ENCODE data around the gene IL5RA. TPM values are rescaled to one million over a fixed set of nuclear protein-coding genes. Genes with fewer than 3 reads are reported as not detected.

The IL5RA gene
- total RNA-seq, 1 experiment from 2014 or later, result not detected

DNA sequence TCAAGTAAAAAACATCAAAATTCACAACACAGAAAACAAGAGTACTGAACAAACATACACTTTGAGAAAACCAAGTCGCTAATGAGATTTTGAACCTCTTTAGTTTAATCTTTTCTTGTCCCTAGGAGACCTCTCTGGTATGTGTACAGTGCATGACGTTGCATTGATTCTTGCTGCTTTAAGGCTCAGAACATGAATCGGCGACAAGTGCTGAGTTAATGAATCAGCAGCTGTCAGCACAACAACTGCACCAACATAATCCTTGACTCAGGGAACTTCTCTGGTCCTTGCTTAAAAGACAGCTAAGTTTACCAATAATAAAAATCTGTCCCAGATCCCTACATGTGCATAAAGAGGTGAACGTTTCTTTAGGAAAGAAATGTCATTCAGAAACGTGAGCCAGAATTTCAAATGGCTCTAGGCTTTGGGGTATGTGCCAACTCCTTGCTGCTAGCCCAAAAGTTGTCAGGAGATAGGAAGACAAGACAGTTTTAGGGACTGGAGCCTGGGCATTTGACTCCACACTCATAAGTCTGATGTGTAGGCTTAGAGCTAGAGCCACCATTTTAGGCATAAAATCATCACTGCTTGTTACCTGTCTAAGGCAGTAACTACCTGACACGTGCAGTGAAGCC is 86.9 kb downstream of the IL5RA start:
- CTCF ChIA-PET, result no interaction called here
- ATAC-seq, result no peak

GRCh38 chr3:3020209-3020608 is 90.0 kb downstream of the IL5RA start:
- intact Hi-C loops (cut with micrococcal nuclease), result no loop called here
- H3K36me3 ChIP-seq (ENCODE audit: control insufficient read depth in 1 of 2, insufficient read depth in 2 of 2, low read length in 2 of 2), result no peaks in the 10 kb centered on the region
- ATAC-seq, result no peak
- TF ChIP-seq SP1 (IDR thresholded peaks at IDR 0.05; ENCODE audit: low read depth), result no peak
- no peak for TF ChIP-seq ATF3 (IDR thresholded peaks at IDR 0.05)
- TF ChIP-seq EGR1 (IDR thresholded peaks at IDR 0.05; ENCODE audit: low read depth), result no peak
- TF ChIP-seq CBX3 (IDR thresholded peaks at IDR 0.05; ENCODE audit: low read depth), result no peak
- no peak for TF ChIP-seq RAD21 (IDR thresholded peaks at IDR 0.05; ENCODE audit: low read depth)
- no peak for TF ChIP-seq ELF1 (IDR thresholded peaks at IDR 0.05; ENCODE audit: borderline replicate concordance, low read depth)
- no peak for TF ChIP-seq EZH2phosphoT487 (IDR thresholded peaks at IDR 0.05; ENCODE audit: borderline replicate concordance)
- no peak for TF ChIP-seq POLR2A (IDR thresholded peaks at IDR 0.05; ENCODE audit: borderline replicate concordance, extremely low read depth, insufficient read depth, insufficient read length)
- TF ChIP-seq MAX (IDR thresholded peaks at IDR 0.05), result no peak
- no peak for TF ChIP-seq YY1 (IDR thresholded peaks at IDR 0.05; ENCODE audit: extremely low read depth, insufficient replicate concordance, low read depth, low read length)
- TF ChIP-seq ZBTB33 (IDR thresholded peaks at IDR 0.05; ENCODE audit: extremely low read depth, insufficient replicate concordance, low read length), result no peak

More for the DNA sequence above, 86.9 kb downstream of the IL5RA start:
- Histone ChIP-seq H3K9me3 (ENCODE audit: control insufficient read depth in 1 of 2, insufficient read depth in 1 of 2, low read depth in 1 of 2, low read length in 2 of 2) (no peaks in the 10 kb centered on the region), H4K20me1 (ENCODE audit: insufficient read depth) (no peaks in the 10 kb centered on the region; the same call in 1 of the 2 replicates), H3K9me2 (ENCODE audit: insufficient read depth) (no peaks in the 10 kb centered on the region), H3K4me3 (replicated peaks in 1 of 2; ENCODE audit: low read depth in 1 of 2, low read length in 2 of 2) (no peak overlapping the region), H3K4me1 (ENCODE audit: control insufficient read depth in 1 of 2, insufficient read depth in 2 of 2, low read length in 2 of 2) (no peaks in the 10 kb centered on the region), H3K79me2 (ENCODE audit: insufficient read depth, low read length) (no peaks in the 10 kb centered on the region), H3K9ac (ENCODE audit: low read length) (no peak overlapping the region), H3K36me3 (ENCODE audit: control insufficient read depth in 1 of 2, insufficient read depth in 2 of 2, low read length in 2 of 2) (no peaks in the 10 kb centered on the region), H3K27me3 (ENCODE audit: insufficient read depth, low read length) (peaks cover 19% of the 10 kb centered on the region), H2AFZ (ENCODE audit: low read depth, low read length, poor library complexity, severe bottlenecking) (no peak overlapping the region), H3K27ac (ENCODE audit: low read depth, low read length) (no peak overlapping the region), H3K4me2 (ENCODE audit: low read length) (no peak overlapping the region)
- ChIA-PET RAD21 (ENCODE audit: low non-redundant PET in 1 of 2, low total read pairs in 2 of 2, uncharacterized antibody in 2 of 2, unreplicated experiment in 2 of 2) (no interaction called here), POLR2A (no interaction called here)
- DNase-seq (ENCODE audit: low read depth, low spot score), result no peak
- no TSS peak for BruUV-seq (replicated peaks)
- TF ChIP-seq CEBPB (IDR thresholded peaks at IDR 0.05; ENCODE audit: low read depth) (no peak), ZBTB33 (IDR thresholded peaks at IDR 0.05; ENCODE audit: extremely low read depth, insufficient replicate concordance, low read length) (no peak), TCF7L2 (IDR thresholded peaks at IDR 0.05; ENCODE audit: borderline replicate concordance, extremely low read depth, insufficient read depth, insufficient read length) (no peak), POLR2AphosphoS5 (IDR thresholded peaks at IDR 0.05; ENCODE audit: low read depth, low read length) (no peak), EZH2phosphoT487 (IDR thresholded peaks at IDR 0.05; ENCODE audit: borderline replicate concordance) (no peak)
- intact Hi-C loops (cut with micrococcal nuclease), result no loop called here

More at GRCh38 chr3:3020209-3020608, 90.0 kb downstream of the IL5RA start:
- no peak overlapping the region for H3K27ac ChIP-seq (ENCODE audit: low read depth, low read length)
- ChIA-PET CTCF (no interaction called here), RAD21 (ENCODE audit: low non-redundant PET in 1 of 2, low total read pairs in 2 of 2, uncharacterized antibody in 2 of 2, unreplicated experiment in 2 of 2) (no interaction called here), POLR2A (no interaction called here)
- H3K79me2 ChIP-seq (ENCODE audit: insufficient read depth, low read length), result no peaks in the 10 kb centered on the region
- no peaks in the 10 kb centered on the region for H3K9me3 ChIP-seq (ENCODE audit: control insufficient read depth in 1 of 2, insufficient read depth in 1 of 2, low read depth in 1 of 2, low read length in 2 of 2)
- no TSS peak for BruUV-seq (replicated peaks)
- H4K20me1 ChIP-seq (ENCODE audit: insufficient read depth), result no peaks in the 10 kb centered on the region; the same call in 1 of the 2 replicates
- no peak overlapping the region for H3K4me3 ChIP-seq (replicated peaks in 1 of 2; ENCODE audit: low read depth in 1 of 2, low read length in 2 of 2)
- H3K27me3 ChIP-seq (ENCODE audit: insufficient read depth, low read length), result peaks cover 19% of the 10 kb centered on the region
- H3K9ac ChIP-seq (ENCODE audit: low read length), result no peak overlapping the region
- no peak for DNase-seq (ENCODE audit: low read depth, low spot score)
- no peaks in the 10 kb centered on the region for H3K4me1 ChIP-seq (ENCODE audit: control insufficient read depth in 1 of 2, insufficient read depth in 2 of 2, low read length in 2 of 2)
- no peak overlapping the region for H3K4me2 ChIP-seq (ENCODE audit: low read length)
- H3K9me2 ChIP-seq (ENCODE audit: insufficient read depth), result no peaks in the 10 kb centered on the region
- no peak overlapping the region for H2AFZ ChIP-seq (ENCODE audit: low read depth, low read length, poor library complexity, severe bottlenecking)
